Fibroblast of lung (primary cell): ENCODE data around the gene NFIC. TPM values are rescaled to one million over a fixed set of nuclear protein-coding genes. Genes with fewer than 3 reads are reported as not detected.

Experiments
- DNase-seq, 2 donors: peaks; one replicate each; pipeline versions ENCODE4 v3.0.0 to v3.0.0-alpha.2; 2010; ENCODE audit warnings: low read depth in 2 of 2
- H2AFZ ChIP-seq: 2 replicates; pipeline ENCODE4 v1.5.1; 2012; ENCODE audit warnings: low read length, control low read depth, inconsistent platforms
- H3K27ac ChIP-seq: 2 replicates; pipeline ENCODE4 v1.5.1; 2011; ENCODE audit warnings: low read length, control low read depth; ENCODE audit not compliant: insufficient read depth
- H3K27me3 ChIP-seq: 2 replicates; pipeline ENCODE4 v1.5.1; 2011; ENCODE audit warnings: mild to moderate bottlenecking, low read length; ENCODE audit not compliant: control insufficient read depth, insufficient read depth
- H3K36me3 ChIP-seq: 2 replicates; pipeline ENCODE4 v1.5.1; 2011; ENCODE audit warnings: low read length; ENCODE audit not compliant: control insufficient read depth, insufficient read depth
- H3K4me1 ChIP-seq: 2 replicates; pipeline ENCODE4 v1.5.1; 2011; ENCODE audit warnings: low read length; ENCODE audit not compliant: control insufficient read depth, insufficient read depth; ENCODE audit errors: extremely low read depth
- H3K4me2 ChIP-seq: 2 replicates; pipeline ENCODE4 v1.5.1; 2011; ENCODE audit warnings: low read length, control low read depth; ENCODE audit not compliant: insufficient read depth; ENCODE audit errors: extremely low read depth
- H3K4me3 ChIP-seq, 4 experiments: fragments of 200-600 bp in 1 of 4; sonication (generic) in 1 of 4; replicated peaks in 1 of 4; 2 replicates each; pipeline ENCODE4 v1.5.1; 2011 to 2016; ENCODE audit warnings: low read length in 4 of 4, low read depth in 3 of 4, mild to moderate bottlenecking in 3 of 4, control low read depth in 2 of 4, inconsistent platforms in 1 of 4, mixed read lengths in 1 of 4; ENCODE audit not compliant: insufficient read depth in 1 of 4; ENCODE audit errors: control extremely low read depth in 1 of 4
- H3K79me2 ChIP-seq: 2 replicates; pipeline ENCODE4 v1.5.1; 2012; ENCODE audit warnings: mild to moderate bottlenecking, low read length, inconsistent platforms; ENCODE audit not compliant: control insufficient read depth, insufficient read depth
- H3K9ac ChIP-seq: 2 replicates; pipeline ENCODE4 v1.5.1; 2011; ENCODE audit warnings: mild to moderate bottlenecking, low read length, control low read depth; ENCODE audit not compliant: insufficient read depth
- H3K9me3 ChIP-seq: 2 replicates; pipeline ENCODE4 v1.5.1; 2012; ENCODE audit warnings: low read depth, low read length; ENCODE audit not compliant: control insufficient read depth, insufficient read depth
- H4K20me1 ChIP-seq: 2 replicates; pipeline ENCODE4 v1.5.1; 2011; ENCODE audit warnings: low read length; ENCODE audit not compliant: control insufficient read depth, insufficient read depth; ENCODE audit errors: extremely low read depth
- EZH2 ChIP-seq: IDR thresholded peaks from 2 replicates; pipeline ENCODE4 v1.5.1; 2012; ENCODE audit warnings: low read length, control low read depth, mild to moderate bottlenecking; ENCODE audit errors: missing control alignments
- polyA plus RNA-seq, 2 donors: library from polyadenylated mRNA; depleted of rRNA in 1 of 2; stranded (reverse) in 1 of 2; unstranded in 1 of 2; fragments of >200 nt; gene quantifications; 2 replicates each; pipeline ENCODE4 v1.2.1, GENCODE V29; 2011 to 2012; ENCODE audit warnings: missing spikeins in 1 of 2
- total RNA-seq: library from RNA; depleted of rRNA; stranded (reverse); fragments of >200 nt; gene quantifications from 2 replicates; pipeline ENCODE4 v1.2.1, GENCODE V29; 2014
- TF ChIP-seq, protein P1 (sequence below), 2 donors: IDR thresholded peaks in 1 of 2; conservative IDR thresholded peaks in 1 of 2; 1 replicate in 1 of 2; 2 replicates in 1 of 2; pipeline ENCODE4 v1.5.1; 2011 to 2012; ENCODE audit warnings: low read length in 2 of 2, control low read depth in 1 of 2, inconsistent platforms in 1 of 2, low read depth in 1 of 2, mild to moderate bottlenecking in 1 of 2

NFIC gene
- total and polyA plus RNA-seq, 2 donors (not counting 1 experiment from before 2014, with no cell fraction given): 7.9 to 66.4 TPM

- Histone ChIP-seq H3K36me3 (peaks cover 28% of the 10 kb centered on the region), H3K4me1 (peaks cover 19% of the 10 kb centered on the region), H3K4me2 (no peak overlapping the region), H3K9ac (no peak overlapping the region), H3K27ac (no peak overlapping the region), H4K20me1 (no peaks in the 10 kb centered on the region), H3K4me3 (no peak overlapping the region), H3K27me3 (no peaks in the 10 kb centered on the region), H3K9me3 (no peaks in the 10 kb centered on the region), H2AFZ (no peak overlapping the region), H3K79me2 (peaks cover 26% of the 10 kb centered on the region)
- no peak for TF ChIP-seq EZH2
- TF ChIP-seq, protein P1, sequence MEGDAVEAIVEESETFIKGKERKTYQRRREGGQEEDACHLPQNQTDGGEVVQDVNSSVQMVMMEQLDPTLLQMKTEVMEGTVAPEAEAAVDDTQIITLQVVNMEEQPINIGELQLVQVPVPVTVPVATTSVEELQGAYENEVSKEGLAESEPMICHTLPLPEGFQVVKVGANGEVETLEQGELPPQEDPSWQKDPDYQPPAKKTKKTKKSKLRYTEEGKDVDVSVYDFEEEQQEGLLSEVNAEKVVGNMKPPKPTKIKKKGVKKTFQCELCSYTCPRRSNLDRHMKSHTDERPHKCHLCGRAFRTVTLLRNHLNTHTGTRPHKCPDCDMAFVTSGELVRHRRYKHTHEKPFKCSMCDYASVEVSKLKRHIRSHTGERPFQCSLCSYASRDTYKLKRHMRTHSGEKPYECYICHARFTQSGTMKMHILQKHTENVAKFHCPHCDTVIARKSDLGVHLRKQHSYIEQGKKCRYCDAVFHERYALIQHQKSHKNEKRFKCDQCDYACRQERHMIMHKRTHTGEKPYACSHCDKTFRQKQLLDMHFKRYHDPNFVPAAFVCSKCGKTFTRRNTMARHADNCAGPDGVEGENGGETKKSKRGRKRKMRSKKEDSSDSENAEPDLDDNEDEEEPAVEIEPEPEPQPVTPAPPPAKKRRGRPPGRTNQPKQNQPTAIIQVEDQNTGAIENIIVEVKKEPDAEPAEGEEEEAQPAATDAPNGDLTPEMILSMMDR (conservative IDR thresholded peaks at IDR 0.05 in 1 of 2, IDR thresholded peaks at IDR 0.05 in 1 of 2; ENCODE audit: low read depth in 1 of 2, low read length in 2 of 2): no peak
- DNase-seq: no peak
Observed at GRCh38 chr19:3431760-3432397, 65.5 kb downstream of the NFIC start.

- no peak overlapping the region for H3K27ac ChIP-seq
- H3K9ac ChIP-seq: no peak overlapping the region
- H3K4me2 ChIP-seq: no peak overlapping the region
- no peak for TF ChIP-seq EZH2
- TF ChIP-seq, protein P1 (conservative IDR thresholded peaks at IDR 0.05 in 1 of 2, IDR thresholded peaks at IDR 0.05 in 1 of 2; ENCODE audit: low read depth in 1 of 2, low read length in 2 of 2): no peak
- peaks cover 17% of the 10 kb centered on the region for H3K4me1 ChIP-seq
- no peak for DNase-seq
- H3K36me3 ChIP-seq: peaks cover 31% of the 10 kb centered on the region
- no peak overlapping the region for H2AFZ ChIP-seq
- no peak overlapping the region for H3K4me3 ChIP-seq
- no peaks in the 10 kb centered on the region for H3K9me3 ChIP-seq
- H3K27me3 ChIP-seq: no peaks in the 10 kb centered on the region
- H4K20me1 ChIP-seq: no peaks in the 10 kb centered on the region
- H3K79me2 ChIP-seq: peaks cover 26% of the 10 kb centered on the region
Observed at GRCh38 chr19:3433313-3433712, 66.9 kb downstream of the NFIC start.

DNA sequence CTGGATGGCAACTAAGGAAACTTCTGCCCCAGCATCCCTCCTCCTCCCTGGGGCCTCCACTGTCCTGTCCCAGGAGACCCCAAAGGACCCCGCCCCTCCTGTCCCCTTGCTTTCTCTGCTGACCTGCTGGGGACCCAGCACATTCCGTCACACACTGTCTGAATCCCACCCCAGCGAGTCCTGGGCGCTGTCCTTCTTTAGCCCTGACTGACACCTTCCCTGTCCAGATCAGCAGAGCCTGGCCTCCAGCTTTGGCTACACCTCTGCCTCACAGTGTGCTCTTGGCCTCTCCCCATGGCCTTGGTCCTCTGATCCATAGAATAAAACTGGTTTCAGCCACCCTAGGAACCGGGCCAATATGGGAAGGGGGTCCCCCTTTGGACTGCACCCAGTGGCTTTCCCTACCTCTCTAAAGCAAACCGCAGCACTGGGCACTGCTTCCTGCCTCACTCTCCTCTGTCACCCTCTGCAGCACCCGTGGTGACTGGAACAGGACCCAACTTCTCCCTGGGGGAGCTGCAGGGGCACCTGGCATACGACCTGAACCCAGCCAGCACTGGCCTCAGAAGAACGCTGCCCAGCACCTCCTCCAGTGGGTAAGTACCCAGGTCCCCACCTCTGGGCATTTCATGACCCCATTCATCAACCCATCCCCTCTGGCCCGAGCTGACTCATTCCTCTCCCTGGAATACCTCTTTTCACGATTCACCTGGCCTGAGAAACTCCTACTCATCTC is 67.6 kb downstream of the NFIC start:
- TF ChIP-seq EZH2: no peak
- TF ChIP-seq, protein P1 (conservative IDR thresholded peaks at IDR 0.05 in 1 of 2, IDR thresholded peaks at IDR 0.05 in 1 of 2; ENCODE audit: low read depth in 1 of 2, low read length in 2 of 2): no peak
- Histone ChIP-seq H3K27ac (no peak overlapping the region), H3K4me1 (peaks cover 15% of the 10 kb centered on the region), H3K79me2 (peaks cover 28% of the 10 kb centered on the region), H4K20me1 (no peaks in the 10 kb centered on the region), H3K4me2 (no peak overlapping the region), H3K27me3 (no peaks in the 10 kb centered on the region), H3K36me3 (peaks cover 34% of the 10 kb centered on the region), H3K9ac (no peak overlapping the region), H2AFZ (no peak overlapping the region), H3K9me3 (no peaks in the 10 kb centered on the region), H3K4me3 (no peak overlapping the region)
- no peak for DNase-seq
